ENCODE measurements around the gene DENND5A.

DENND5A gene

DNA sequence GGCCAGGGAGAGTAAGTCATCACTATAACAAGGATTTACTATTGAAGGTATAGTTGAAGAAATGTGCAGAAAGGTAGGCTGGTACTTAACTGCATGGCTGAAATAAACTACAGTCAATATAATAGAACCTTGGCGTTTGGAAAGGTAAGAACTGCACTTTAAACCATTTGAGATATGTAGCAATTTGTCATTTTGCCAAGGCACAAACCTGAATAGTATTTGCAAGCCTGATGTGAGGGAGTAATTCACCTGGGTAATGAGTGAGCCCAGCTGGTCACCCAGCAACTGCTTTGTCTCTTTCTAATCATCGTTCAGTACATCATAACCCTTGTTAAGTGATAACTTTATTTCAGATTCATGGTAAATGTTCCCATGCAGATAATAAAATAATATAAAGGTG is 111.5 kb downstream of the DENND5A start:
- TF ChIP-seq, protein P1, sequence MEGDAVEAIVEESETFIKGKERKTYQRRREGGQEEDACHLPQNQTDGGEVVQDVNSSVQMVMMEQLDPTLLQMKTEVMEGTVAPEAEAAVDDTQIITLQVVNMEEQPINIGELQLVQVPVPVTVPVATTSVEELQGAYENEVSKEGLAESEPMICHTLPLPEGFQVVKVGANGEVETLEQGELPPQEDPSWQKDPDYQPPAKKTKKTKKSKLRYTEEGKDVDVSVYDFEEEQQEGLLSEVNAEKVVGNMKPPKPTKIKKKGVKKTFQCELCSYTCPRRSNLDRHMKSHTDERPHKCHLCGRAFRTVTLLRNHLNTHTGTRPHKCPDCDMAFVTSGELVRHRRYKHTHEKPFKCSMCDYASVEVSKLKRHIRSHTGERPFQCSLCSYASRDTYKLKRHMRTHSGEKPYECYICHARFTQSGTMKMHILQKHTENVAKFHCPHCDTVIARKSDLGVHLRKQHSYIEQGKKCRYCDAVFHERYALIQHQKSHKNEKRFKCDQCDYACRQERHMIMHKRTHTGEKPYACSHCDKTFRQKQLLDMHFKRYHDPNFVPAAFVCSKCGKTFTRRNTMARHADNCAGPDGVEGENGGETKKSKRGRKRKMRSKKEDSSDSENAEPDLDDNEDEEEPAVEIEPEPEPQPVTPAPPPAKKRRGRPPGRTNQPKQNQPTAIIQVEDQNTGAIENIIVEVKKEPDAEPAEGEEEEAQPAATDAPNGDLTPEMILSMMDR (IDR thresholded peaks at IDR 0.05; ENCODE audit: control extremely low read depth, extremely low read depth, low read depth, missing control alignments), result no peak
- CTCF ChIA-PET, result interaction anchor here (0.9 to 1.5 kb wide), 3 partner anchors 8 to 15 kb away, joined by 3 to 7 read pairs (median 3); no protein-coding TSS in a partner anchor
- POLR2A ChIA-PET, result no interaction called here
- no peak for DNase-seq (ENCODE audit: extremely low spot score)

DNA sequence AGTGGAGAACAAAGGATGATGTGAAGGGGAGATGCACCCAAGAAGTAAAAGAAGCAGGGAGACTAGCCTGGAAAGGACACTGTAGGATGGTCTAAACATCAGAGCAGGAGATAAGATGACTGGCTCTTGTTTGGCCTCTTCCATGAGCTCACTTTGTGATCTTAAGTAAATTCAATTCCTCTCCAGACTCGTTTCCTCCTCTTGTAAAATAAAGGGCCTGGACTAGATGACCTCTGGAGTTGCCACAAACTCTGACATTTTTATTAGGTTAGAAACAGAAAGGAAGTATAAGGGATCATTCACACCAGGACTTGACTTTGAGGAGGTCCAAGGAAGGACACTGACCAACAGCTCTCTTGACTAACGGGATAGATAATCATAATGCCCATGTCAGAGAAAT is 113.5 kb downstream of the DENND5A start:
- TF ChIP-seq, protein P1 (IDR thresholded peaks at IDR 0.05; ENCODE audit: control extremely low read depth, extremely low read depth, low read depth, missing control alignments), result no peak
- no peak for DNase-seq (ENCODE audit: extremely low spot score)
- ChIA-PET POLR2A (no interaction called here), CTCF (interaction anchor here (0.9 to 8.1 kb wide), 3 partner anchors 9 to 13 kb away, joined by 3 to 88 read pairs (median 5); no protein-coding TSS in a partner anchor)

DNA sequence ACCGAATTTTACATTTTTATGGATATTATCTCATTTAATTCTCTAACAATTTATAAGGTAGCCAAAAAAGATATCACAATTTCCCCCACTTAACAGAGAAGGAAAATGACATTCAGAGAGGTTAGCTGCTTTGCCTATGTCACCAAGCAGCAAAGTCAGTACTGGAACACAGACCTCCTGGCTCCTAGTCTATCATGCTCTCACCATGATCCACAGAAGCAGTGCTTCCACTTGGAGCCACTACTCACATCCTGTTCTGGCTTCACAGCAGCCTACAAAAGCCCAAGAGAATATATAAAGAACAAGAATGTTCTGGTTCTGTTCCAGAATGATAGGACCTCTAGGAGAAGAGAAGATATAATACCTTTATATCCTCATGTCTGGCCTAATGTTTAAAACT is 114.2 kb downstream of the DENND5A start:
- ChIA-PET CTCF (interaction anchor here (1.4 to 8.1 kb wide), 3 partner anchors 9 to 14 kb away, joined by 3 to 88 read pairs (median 5); no protein-coding TSS in a partner anchor), POLR2A (no interaction called here)
- TF ChIP-seq, protein P1 (IDR thresholded peaks at IDR 0.05; ENCODE audit: control extremely low read depth, extremely low read depth, low read depth, missing control alignments), result no peak
- no peak for DNase-seq (ENCODE audit: extremely low spot score)

DNA sequence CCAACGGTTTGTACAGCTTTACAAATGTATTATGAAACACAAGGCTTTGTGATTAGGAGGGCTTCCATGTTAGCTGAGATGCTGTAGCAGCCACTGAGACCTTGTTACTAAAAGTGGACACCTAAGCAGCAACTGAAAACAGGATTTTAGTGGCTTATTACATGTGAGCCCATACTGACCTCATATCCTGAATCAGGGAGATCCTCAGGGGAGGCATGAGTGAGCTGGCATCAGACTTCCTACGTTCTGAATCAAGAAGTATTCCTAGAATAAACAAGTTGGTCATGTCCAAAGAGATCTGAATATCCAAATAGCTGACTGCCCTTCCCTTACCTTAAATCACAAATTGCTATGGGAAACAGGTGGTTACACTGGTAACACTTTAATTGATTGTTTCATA is 114.6 kb downstream of the DENND5A start:
- ChIA-PET POLR2A (no interaction called here), CTCF (interaction anchor here (1.4 to 8.1 kb wide), 4 partner anchors 8 to 135 kb away, joined by 3 to 88 read pairs (median 7); no protein-coding TSS in a partner anchor)
- TF ChIP-seq, protein P1 (IDR thresholded peaks at IDR 0.05; ENCODE audit: control extremely low read depth, extremely low read depth, low read depth, missing control alignments), result no peak
- DNase-seq (ENCODE audit: extremely low spot score), result no peak

DNA sequence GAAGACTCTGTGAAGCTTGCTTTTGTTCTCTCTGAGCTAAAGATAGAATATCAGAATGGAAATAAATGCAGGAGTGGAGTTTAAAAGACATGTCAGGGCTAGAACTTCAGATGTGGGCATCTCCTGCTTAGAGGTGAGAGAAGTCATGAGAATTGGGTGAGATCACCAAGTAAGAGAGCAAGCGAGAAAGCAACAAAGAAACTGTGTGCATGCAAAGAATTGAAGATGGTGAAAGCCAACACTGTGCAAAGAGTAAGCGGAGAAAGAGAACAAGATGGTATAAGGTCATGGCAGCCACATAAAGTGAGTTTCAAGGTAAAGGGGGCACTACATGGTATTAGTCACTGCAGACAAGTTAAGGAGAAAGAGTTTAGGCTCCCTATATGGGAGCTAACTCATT is 116.4 kb downstream of the DENND5A start:
- DNase-seq (ENCODE audit: extremely low spot score), result no peak
- POLR2A ChIA-PET, result no interaction called here
- CTCF ChIA-PET, result interaction anchor here (1.0 to 8.1 kb wide), 5 partner anchors 9 to 133 kb away, joined by 4 to 88 read pairs (median 7); no protein-coding TSS in a partner anchor
- TF ChIP-seq, protein P1 (IDR thresholded peaks at IDR 0.05; ENCODE audit: control extremely low read depth, extremely low read depth, low read depth, missing control alignments), result no peak

DNA sequence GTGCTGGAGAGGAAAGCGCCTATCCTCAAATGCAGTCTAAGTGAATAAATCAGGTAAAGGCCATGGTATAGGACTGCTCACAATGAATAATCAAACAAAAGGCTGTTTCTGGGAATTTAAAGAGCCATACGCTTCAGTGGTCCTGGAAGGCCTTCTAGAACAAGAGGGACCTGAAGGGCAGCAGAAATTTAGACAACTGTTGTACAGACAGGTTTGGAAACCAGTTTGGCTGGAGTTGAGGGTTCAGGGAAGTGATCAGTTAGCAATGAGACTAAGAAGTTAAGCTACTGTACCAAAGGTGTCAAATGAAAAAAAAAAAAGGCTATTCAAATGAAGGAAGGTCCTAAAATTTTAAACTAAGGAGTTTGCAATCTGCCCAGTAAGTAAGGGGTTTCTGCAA is 117.1 kb downstream of the DENND5A start:
- no peak for DNase-seq (ENCODE audit: extremely low spot score)
- ChIA-PET POLR2A (no interaction called here), CTCF (interaction anchor here (1.4 to 8.1 kb wide), 4 partner anchors 9 to 132 kb away, joined by 4 to 88 read pairs (median 8); no protein-coding TSS in a partner anchor)

More for the DNA sequence above, 117.1 kb downstream of the DENND5A start:
- TF ChIP-seq, protein P1 (IDR thresholded peaks at IDR 0.05; ENCODE audit: control extremely low read depth, extremely low read depth, low read depth, missing control alignments), result no peak

Data from GM10248 (cell line).